ENCODE measurements around the gene RARRES2. TPM values are rescaled to one million over a fixed set of nuclear protein-coding genes. Genes with fewer than 3 reads are reported as not detected.

RARRES2 gene
- total and polyA plus RNA-seq, 2 of the 13 experiments (the other 11 are each of a cell fraction or from before 2014, with no cell fraction given): 134 to 172 TPM

- TF ChIP-seq, protein P1, sequence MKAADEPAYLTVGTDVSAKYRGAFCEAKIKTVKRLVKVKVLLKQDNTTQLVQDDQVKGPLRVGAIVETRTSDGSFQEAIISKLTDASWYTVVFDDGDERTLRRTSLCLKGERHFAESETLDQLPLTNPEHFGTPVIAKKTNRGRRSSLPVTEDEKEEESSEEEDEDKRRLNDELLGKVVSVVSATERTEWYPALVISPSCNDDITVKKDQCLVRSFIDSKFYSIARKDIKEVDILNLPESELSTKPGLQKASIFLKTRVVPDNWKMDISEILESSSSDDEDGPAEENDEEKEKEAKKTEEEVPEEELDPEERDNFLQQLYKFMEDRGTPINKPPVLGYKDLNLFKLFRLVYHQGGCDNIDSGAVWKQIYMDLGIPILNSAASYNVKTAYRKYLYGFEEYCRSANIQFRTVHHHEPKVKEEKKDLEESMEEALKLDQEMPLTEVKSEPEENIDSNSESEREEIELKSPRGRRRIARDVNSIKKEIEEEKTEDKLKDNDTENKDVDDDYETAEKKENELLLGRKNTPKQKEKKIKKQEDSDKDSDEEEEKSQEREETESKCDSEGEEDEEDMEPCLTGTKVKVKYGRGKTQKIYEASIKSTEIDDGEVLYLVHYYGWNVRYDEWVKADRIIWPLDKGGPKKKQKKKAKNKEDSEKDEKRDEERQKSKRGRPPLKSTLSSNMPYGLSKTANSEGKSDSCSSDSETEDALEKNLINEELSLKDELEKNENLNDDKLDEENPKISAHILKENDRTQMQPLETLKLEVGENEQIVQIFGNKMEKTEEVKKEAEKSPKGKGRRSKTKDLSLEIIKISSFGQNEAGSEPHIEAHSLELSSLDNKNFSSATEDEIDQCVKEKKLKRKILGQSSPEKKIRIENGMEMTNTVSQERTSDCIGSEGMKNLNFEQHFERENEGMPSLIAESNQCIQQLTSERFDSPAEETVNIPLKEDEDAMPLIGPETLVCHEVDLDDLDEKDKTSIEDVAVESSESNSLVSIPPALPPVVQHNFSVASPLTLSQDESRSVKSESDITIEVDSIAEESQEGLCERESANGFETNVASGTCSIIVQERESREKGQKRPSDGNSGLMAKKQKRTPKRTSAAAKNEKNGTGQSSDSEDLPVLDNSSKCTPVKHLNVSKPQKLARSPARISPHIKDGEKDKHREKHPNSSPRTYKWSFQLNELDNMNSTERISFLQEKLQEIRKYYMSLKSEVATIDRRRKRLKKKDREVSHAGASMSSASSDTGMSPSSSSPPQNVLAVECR (CRISPR knock-in tag; IDR thresholded peaks at IDR 0.05; ENCODE audit: borderline replicate concordance): peak; percentile 34; the same call in 1 of the 2 replicates
- 0 out of 2 replicates have a peak, but pooled peaks have one; percentile 27 for TF ChIP-seq HOXA5 (CRISPR knock-in tag; IDR thresholded peaks at IDR 0.05)
These were observed 34.5 kb upstream of the RARRES2 start (continued) for GRCh38 chr7:150375662-150376521.

GRCh38 chr7:150374472-150374871 lies 33.0 kb upstream of the RARRES2 start:
- CTCF ChIA-PET (ENCODE audit: low intra/inter-chr PET ratio, low total read pairs): no interaction called here
- Histone ChIP-seq H3K9me3 (ENCODE audit: low read length) (no peaks in the 10 kb centered on the region), H2AFZ (ENCODE audit: low read length) (no peak overlapping the region), H3K79me2 (ENCODE audit: insufficient read depth, low read length) (peaks cover 32% of the 10 kb centered on the region), H4K20me1 (ENCODE audit: insufficient read depth, low read length) (peaks cover 8% of the 10 kb centered on the region; the same call in 1 of the 2 replicates), H3K4me1 (ENCODE audit: insufficient read depth, low read length) (peaks cover 74% of the 10 kb centered on the region), H3K4me3 (replicated peaks in 1 of 3; ENCODE audit: insufficient read depth in 1 of 3, low read depth in 2 of 3, low read length in 3 of 3) (no peak overlapping the region), H3K27me3 (ENCODE audit: control insufficient read depth in 1 of 2, insufficient read depth in 2 of 2, low read length in 2 of 2) (no peaks in the 10 kb centered on the region), H3K36me3 (replicated peaks in 1 of 2; ENCODE audit: control insufficient read depth in 1 of 2, insufficient read depth in 2 of 2, low read length in 2 of 2) (peaks cover 5 to 27% of the 10 kb centered on the region in 2 experiments; a peak in 4 of 5 replicates), H3K27ac (ENCODE audit: extremely low read length, insufficient read depth, low read length) (peak overlapping the region; percentile 16), H3K4me2 (ENCODE audit: low read depth, low read length) (no peak overlapping the region), H3K9ac (ENCODE audit: insufficient read depth, low read depth, low read length) (no peak overlapping the region)
- TF ChIP-seq POLR2AphosphoS5 (IDR thresholded peaks at IDR 0.05; ENCODE audit: low read depth, low read length) (peak; percentile 22; the same call in 1 of the 2 replicates), YEATS2 (CRISPR knock-in tag; IDR thresholded peaks at IDR 0.05; ENCODE audit: borderline replicate concordance) (no peak), ZC3H13 (CRISPR knock-in tag; IDR thresholded peaks at IDR 0.05) (0 out of 2 replicates have a peak, but pooled peaks have one; percentile 36), RBM22 (optimal IDR thresholded peaks at IDR 0.05; ENCODE audit: low read length) (peak; percentile 94)
- ATAC-seq: no peak
- in situ Hi-C loops (cut with HindIII; ENCODE audit: extremely low pct_ligation_motif_present, low pct_unique_long_range_greater_than_20kb) (no loop called here), intact Hi-C loops (cut with micrococcal nuclease; ENCODE audit: unreplicated experiment) (no loop called here)
- POLR2A ChIA-PET: interaction anchor here (0.6 to 2.0 kb wide), 5 partner anchors 9 to 43 kb away, joined by 4 to 13 read pairs (median 5); a partner anchor contains a TSS
- no TSS peak for BruUV-seq (replicated peaks)
- no peak for DNase-seq (ENCODE audit: low spot score)
- FAIRE-seq: no peak
- 97% methylated on average over 5 of the region's 5 CpGs for WGBS (ENCODE audit: low lambda C conversion rate)

Data from HepG2 (cell line).